ENCODE data around the gene CEACAM1.
"Not testable (repeated sequence)": the region's sequence is repeated elsewhere in the genome, so short reads cannot be mapped to it uniquely, and the experiment has no call there.

CEACAM1 gene

GRCh38 chr19:42512130-42512636, 16.1 kb downstream of the CEACAM1 start:
- no peak for DNase-seq (ENCODE audit: low read depth in 2 of 2)

GRCh38 chr19:42511340-42511739, 16.9 kb downstream of the CEACAM1 start:
- DNase-seq (ENCODE audit: low read depth in 2 of 2): no peak

- DNase-seq (ENCODE audit: low read depth in 2 of 2): no peak
These were observed 19.3 kb downstream of the CEACAM1 start for GRCh38 chr19:42508892-42509444.

GRCh38 chr19:42505066-42505465, 23.2 kb downstream of the CEACAM1 start:
- no peak for DNase-seq (ENCODE audit: low read depth in 2 of 2)

- DNase-seq (ENCODE audit: low read depth in 2 of 2): no peak
These were observed 26.5 kb downstream of the CEACAM1 start for GRCh38 chr19:42501733-42502132.

GRCh38 chr19:42501243-42501642, 27.0 kb downstream of the CEACAM1 start:
- DNase-seq (ENCODE audit: low read depth in 2 of 2): not testable (repeated sequence)

- DNase-seq (ENCODE audit: low read depth in 2 of 2): no peak
These were observed 30.0 kb downstream of the CEACAM1 start for GRCh38 chr19:42498169-42498757.

GRCh38 chr19:42497492-42498168, 30.7 kb downstream of the CEACAM1 start:
- DNase-seq (ENCODE audit: low read depth in 2 of 2): no peak

- DNase-seq (ENCODE audit: low read depth in 2 of 2): no peak
These were observed 31.7 kb downstream of the CEACAM1 start for GRCh38 chr19:42496460-42497133.

- no peak for DNase-seq (ENCODE audit: low read depth in 2 of 2)
These were observed 32.6 kb downstream of the CEACAM1 start for GRCh38 chr19:42495663-42496062.

GRCh38 chr19:42494321-42494720, 34.0 kb downstream of the CEACAM1 start:
- peak in 1 of 2 experiments; percentile 23 for DNase-seq (ENCODE audit: low read depth in 2 of 2)

GRCh38 chr19:42488783-42489521, 39.3 kb downstream of the CEACAM1 start:
- DNase-seq (ENCODE audit: low read depth in 2 of 2): no peak

GRCh38 chr19:42487798-42488178, 40.5 kb downstream of the CEACAM1 start:
- no peak for DNase-seq (ENCODE audit: low read depth in 2 of 2)

GRCh38 chr19:42487032-42487797, 41.1 kb downstream of the CEACAM1 start:
- peak in 1 of 2 experiments; percentile 42 for DNase-seq (ENCODE audit: low read depth in 2 of 2)

GRCh38 chr19:42485036-42485435, 43.2 kb downstream of the CEACAM1 start:
- not testable (repeated sequence) for DNase-seq (ENCODE audit: low read depth in 2 of 2)

GRCh38 chr19:42480335-42481095, 47.8 kb downstream of the CEACAM1 start:
- DNase-seq (ENCODE audit: low read depth in 2 of 2): no peak

- DNase-seq (ENCODE audit: low read depth in 2 of 2): no peak
These were observed 48.5 kb downstream of the CEACAM1 start for GRCh38 chr19:42479736-42480135.

GRCh38 chr19:42478765-42479311, 49.4 kb downstream of the CEACAM1 start:
- no peak for DNase-seq (ENCODE audit: low read depth in 2 of 2)

- DNase-seq (ENCODE audit: low read depth in 2 of 2): no peak
These were observed 50.3 kb downstream of the CEACAM1 start for GRCh38 chr19:42477933-42478332.

GRCh38 chr19:42477117-42477516, 51.2 kb downstream of the CEACAM1 start:
- no peak for DNase-seq (ENCODE audit: low read depth in 2 of 2)

Measured in fibroblast of skin of left quadriceps (primary cell).